ENCODE data around the gene ATP6V0D1.
"Not testable (repeated sequence)": the region's sequence is repeated elsewhere in the genome, so short reads cannot be mapped to it uniquely, and the experiment has no call there.

Gene ATP6V0D1

DNA sequence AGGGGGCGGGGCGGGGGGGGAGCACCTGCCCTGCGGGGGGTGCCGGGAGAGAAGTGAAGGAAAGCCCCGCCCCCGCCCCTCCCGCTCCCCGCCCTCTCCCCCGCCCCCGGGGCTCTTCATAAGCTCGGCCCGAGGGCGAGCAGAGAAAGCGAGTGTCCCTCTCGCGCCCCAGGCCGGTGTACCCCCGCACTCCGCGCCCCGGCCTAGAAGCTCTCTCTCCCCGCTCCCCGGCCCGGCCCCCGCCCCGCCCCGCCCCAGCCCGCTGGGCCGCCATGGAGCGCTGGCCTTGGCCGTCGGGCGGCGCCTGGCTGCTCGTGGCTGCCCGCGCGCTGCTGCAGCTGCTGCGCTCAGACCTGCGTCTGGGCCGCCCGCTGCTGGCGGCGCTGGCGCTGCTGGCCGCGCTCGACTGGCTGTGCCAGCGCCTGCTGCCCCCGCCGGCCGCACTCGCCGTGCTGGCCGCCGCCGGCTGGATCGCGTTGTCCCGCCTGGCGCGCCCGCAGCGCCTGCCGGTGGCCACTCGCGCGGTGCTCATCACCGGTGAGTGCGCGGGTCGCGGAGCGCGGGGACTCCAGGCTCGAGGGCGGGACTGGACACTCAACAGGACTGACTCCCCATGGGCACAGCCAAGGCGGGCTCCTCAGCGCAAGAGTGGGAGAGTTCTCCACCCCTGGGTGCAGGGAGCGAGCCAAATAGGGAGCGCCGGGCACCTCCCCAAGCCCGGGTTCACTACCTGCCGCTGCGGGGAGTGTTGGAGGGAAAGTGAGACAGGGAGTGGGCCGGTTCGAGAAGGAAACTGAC lies 49.8 kb downstream of the ATP6V0D1 start, which contains the start of gene HSD11B2:
HSD11B2 (plus strand) TSS at position 145 of the 798 bp plus-strand sequence; CDS start at position 273, 128 bp downstream.
- in situ Hi-C loops (cut with HindIII; ENCODE audit: low sequenced_read_pairs), result no loop called here

DNA sequence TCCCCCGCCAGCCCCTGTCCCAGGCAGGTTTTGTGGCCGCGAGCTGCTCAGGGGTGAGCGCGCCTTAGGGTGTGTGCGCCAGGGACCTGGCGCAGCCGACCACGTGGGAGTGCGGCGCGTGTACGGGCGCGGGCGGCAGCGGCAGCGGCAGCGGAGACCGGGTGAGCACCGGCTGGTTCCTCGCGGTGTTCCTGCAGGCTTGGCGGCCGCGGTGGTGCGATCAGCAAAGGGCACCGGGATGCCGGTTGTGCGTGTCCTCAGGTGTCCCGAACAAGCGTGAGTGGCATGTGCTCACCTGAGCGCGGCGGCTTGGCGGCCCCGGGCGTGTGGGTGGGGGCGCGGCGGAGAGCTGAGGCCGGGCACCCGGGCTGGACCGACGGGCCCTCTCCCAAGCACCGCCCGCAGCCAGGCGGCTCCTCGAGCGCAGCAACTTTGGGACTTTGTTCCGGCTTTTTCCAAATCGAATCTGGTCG lies 50.4 kb downstream of the ATP6V0D1 start:
- in situ Hi-C loops (cut with HindIII; ENCODE audit: low sequenced_read_pairs), result no loop called here

DNA sequence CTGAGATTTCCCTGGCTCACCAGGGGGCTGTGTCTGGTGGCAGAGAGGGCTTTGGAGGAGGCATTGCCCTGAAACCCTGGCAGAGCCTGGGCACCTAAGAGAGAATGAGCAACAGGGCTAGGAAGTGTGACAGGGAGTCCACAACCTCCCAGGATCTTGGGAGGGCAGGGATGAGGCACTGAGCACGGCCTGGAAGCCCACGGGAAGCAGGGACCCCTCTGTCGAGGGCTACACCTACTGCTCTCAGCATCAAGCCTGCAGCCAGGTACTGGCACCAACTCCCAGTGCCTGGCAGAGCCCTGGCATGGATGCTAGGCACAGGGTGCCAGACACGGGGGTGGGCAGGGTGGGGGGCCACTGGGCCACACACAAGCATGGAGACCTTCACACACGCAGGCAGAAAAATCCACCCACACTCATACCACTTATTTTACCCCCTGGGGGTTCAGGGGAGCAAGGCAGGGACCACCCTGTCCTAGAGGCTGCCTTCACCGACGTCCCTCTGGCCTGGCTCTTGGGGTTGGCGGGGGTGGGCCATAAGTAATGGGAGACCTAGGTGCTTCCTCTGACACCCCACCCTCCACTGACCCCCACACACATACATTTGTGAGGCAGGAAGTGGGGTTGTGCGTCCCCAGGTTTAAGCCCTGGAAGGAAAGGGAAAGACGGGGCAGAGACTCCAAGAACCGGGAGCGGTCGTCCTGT lies 51.0 kb downstream of the ATP6V0D1 start:
- in situ Hi-C loops (cut with HindIII; ENCODE audit: low sequenced_read_pairs), result no loop called here

GRCh38 chr16:67429053-67429798 lies 51.7 kb downstream of the ATP6V0D1 start:
- in situ Hi-C loops (cut with HindIII; ENCODE audit: low sequenced_read_pairs), result no loop called here

GRCh38 chr16:67428146-67428731 lies 52.7 kb downstream of the ATP6V0D1 start:
- in situ Hi-C loops (cut with HindIII; ENCODE audit: low sequenced_read_pairs), result no loop called here

DNA sequence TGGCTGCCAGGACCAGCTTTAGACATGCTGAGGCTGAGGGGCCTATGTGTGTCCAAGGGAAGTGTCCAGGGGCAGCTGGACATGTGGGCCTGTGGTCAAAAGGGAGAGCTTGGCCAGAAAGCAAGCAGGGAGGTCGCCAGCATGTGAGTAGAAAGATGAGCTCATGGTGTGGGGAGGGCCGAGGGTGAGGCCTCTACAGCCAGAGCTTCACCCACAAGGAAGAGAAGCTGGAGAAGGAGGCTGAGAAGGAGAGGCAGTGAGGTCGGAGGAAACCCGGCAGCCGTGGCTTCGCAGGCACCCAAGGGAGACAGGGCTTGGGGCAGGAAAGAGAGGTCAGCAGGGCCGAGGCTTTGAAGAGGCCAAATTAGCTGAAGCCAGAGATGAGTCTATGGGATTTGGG lies 54.0 kb downstream of the ATP6V0D1 start:
- in situ Hi-C loops (cut with HindIII; ENCODE audit: low sequenced_read_pairs), result no loop called here

DNA sequence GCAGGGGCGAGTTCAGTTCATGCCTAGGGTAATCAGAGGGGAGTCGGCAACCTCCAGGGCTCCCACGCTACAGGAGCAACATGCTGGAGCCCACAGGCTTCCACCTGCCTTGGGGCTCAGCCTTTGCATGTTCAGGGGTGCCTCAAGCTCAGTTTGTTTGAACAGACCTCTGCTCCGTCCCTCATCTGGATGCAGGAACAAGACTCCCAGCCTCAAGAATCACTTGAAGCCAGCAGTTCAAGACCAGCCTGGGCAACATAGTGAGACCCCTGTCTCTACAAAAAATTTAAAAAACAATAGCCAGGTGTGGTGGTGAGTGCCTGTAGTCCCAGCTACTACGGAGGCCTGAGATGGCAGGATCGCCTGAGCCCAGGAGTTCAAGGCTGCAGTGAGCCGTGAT lies 54.9 kb downstream of the ATP6V0D1 start:
- in situ Hi-C loops (cut with HindIII; ENCODE audit: low sequenced_read_pairs), result no loop called here

DNA sequence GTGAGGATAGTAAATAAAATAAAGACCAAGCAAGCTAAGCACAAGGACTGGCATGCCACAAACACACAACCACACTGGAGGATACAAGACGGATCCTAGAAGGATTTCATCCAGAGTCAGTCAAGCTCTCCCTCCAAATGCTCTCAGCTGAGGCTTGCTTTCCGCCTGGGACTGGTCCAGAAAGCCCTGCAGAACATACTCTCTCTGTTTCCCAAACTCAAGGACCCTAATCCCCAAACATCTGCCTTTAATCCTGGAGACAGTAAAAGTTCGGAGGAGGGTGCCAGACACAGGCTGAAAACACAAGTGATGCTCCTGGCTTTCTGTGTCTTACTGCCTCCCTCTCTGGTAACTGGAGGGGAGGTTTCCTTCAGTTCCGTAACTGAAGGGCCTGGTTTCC lies 55.4 kb downstream of the ATP6V0D1 start:
- in situ Hi-C loops (cut with HindIII; ENCODE audit: low sequenced_read_pairs), result no loop called here

DNA sequence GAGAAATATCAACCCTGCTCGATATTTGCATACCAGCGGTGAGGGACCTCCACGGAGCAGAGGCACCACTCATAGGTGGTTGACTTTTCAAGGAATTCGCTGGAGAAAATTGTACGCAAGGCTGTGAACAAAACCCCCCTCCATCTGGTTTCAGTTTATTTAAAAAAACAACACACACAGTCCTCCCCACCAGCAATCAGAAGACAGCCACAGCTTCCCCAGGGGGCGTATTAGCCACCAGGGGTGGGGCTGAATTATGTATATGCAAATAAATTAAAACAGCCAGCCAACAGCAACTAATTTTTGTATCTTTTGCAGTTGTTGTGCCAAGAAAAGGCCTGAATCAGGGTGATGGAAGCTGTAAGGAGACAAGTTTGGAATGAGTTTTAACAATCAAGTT lies 55.9 kb downstream of the ATP6V0D1 start:
- in situ Hi-C loops (cut with HindIII; ENCODE audit: low sequenced_read_pairs), result no loop called here

GRCh38 chr16:67424261-67424615 lies 56.7 kb downstream of the ATP6V0D1 start:
- in situ Hi-C loops (cut with HindIII; ENCODE audit: low sequenced_read_pairs), result no loop called here

- in situ Hi-C loops (cut with HindIII; ENCODE audit: low sequenced_read_pairs), result no loop called here
These were observed 57.2 kb downstream of the ATP6V0D1 start for GRCh38 chr16:67423611-67424260.

DNA sequence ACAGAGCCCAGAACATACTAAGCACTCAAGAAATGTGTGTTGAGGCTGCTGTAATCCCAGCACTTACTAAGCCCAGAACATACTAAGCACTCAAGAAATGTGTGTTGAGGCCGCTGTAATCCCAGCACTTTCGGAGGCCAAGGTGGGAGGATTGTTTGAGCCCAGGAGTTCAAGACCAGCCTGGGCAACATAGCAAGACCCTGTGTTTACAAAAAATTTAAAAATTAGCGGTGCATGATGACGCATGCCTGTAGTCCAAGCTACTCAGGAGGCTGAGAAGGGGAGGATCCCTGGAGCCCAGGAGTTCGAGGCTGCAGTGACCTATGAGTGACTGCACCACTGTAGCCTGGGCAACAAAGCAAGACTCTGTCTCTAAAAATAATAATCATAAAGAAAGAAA lies 57.9 kb downstream of the ATP6V0D1 start:
- in situ Hi-C loops (cut with HindIII; ENCODE audit: low sequenced_read_pairs), result no loop called here

DNA sequence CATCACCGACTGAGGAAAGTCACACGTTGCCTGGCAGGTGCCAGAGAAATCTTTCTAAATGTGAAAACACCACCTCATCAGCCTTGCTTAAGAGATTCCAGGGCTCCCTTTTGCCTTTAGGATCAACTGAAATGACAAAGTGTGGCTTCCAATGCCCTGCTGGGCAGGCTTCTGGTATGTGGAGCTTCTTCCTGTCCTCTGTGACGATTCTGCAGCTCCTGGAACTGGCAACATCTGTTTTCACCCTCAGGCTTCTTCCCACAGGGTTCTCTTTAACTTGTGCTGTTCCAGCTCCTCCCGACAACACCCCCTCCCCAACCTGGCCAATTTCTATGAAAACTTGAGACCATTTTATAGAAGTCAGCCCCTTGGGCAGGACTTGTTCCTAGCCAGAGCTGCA lies 59.9 kb downstream of the ATP6V0D1 start:
- in situ Hi-C loops (cut with HindIII; ENCODE audit: low sequenced_read_pairs), result no loop called here

GRCh38 chr16:67419931-67420330 lies 61.0 kb downstream of the ATP6V0D1 start:
- in situ Hi-C loops (cut with HindIII; ENCODE audit: low sequenced_read_pairs), result no loop called here

GRCh38 chr16:67419502-67419901 lies 61.5 kb downstream of the ATP6V0D1 start:
- in situ Hi-C loops (cut with HindIII; ENCODE audit: low sequenced_read_pairs), result no loop called here

DNA sequence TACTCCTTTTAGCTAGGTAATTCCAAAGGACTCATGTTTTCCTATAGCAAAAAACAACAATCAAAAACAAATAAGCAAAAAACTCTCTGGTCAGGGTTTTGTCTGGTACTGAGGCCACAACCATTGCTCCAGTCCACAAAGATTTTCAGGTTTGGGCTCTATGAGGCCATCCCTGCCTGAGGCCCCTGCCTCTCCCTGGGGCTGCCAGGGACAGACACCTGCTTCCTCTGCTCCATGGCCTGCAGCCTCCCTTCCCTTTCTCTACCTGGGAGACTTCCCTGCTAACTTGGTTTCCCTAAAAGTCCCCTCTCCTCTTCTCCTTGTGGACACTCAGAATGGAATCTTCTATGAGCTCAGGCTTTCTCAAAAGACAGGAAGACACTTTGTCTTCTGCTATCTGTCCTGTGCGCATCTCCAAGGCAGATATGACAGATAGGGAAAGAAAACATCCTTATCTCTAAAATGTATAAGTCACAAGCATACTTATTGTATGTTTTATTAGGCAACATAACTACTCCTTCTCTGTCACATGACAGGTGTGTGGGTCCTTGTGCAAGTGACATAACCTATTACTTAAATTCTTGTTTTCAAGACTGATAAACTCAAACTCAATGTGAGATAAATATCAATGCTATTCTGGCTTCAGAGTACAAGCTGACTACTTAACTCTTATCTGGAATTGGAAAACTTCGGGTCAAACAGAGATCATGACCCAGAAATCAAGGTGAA lies 63.5 kb downstream of the ATP6V0D1 start:
- in situ Hi-C loops (cut with HindIII; ENCODE audit: low sequenced_read_pairs), result no loop called here

DNA sequence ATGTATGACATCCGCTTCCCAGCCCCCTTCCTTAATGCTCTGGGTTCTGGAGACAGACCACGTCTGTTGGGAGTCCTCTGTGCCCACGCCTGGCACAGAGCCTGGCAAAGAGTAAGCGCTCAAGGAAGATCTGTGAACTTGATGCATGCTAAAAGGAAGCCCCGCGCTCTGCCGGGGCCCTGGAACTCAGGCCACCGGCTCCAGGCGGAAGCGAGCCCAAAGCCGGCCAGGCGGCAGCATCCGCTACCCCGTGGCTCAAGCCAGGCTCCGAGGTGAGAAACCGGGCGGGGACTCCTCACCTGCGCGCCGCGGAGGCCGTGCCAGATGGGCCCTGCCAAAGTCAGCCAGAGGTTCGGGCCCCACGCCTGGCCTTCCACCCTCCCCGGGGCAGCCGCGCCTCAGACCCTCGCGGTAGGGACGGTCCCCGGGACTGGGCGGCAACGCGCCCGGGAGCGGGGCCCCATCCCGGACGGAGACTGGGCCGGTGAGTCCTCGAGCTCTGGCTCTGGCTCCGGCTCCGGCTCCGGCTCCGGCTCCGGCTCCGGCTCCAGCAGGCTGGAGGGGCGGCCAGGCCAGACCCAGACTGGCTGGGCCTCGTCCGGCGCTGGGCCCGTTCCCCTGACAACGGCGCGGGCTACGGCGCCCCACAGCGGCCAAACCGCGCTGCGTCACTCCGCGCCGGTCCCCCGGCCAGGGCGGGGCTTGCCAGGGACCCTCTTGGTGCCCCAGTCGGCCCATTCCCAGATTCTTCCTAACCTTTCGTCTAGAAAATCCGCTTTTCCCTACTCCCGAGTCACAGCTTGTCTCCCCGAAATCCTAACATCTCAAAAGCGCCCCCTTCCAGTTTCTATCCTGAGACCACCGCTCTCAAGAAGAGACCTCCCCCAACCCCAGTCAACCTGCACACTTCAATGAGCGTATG lies 64.8 kb downstream of the ATP6V0D1 start, which contains the start of gene ZDHHC1:
ZDHHC1 (minus strand) TSS at position 606 of the 922 bp plus-strand sequence. CDS start 8,702 bp downstream, outside the sequence.
- in situ Hi-C loops (cut with HindIII; ENCODE audit: low sequenced_read_pairs), result no loop called here

DNA sequence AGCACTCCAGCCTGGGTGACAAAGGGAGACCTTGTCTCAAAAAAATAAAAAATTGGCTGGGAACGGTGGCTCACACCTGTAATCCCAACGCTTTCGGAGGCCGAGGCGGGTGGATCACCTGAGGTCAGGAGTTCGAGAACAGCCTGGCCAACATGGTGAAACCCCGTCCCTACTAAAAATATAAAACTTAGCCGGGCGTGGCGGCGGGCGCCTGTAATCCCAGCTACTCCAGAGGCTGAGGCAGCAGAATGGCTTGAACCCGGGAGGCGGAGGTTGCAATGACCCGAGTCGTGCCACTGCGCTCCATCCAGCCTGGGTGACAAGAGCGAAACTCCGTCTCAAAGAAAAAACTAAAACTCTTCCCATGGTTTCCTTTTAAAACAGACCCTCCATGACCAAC lies 65.5 kb downstream of the ATP6V0D1 start:
- in situ Hi-C loops (cut with HindIII; ENCODE audit: low sequenced_read_pairs), result not testable (repeated sequence)
